ENCODE data around the gene ARHGAP15.
A peak's percentile ranks its signal among the peaks of the same experiment; 100 is the strongest.

ARHGAP15 gene

DNA sequence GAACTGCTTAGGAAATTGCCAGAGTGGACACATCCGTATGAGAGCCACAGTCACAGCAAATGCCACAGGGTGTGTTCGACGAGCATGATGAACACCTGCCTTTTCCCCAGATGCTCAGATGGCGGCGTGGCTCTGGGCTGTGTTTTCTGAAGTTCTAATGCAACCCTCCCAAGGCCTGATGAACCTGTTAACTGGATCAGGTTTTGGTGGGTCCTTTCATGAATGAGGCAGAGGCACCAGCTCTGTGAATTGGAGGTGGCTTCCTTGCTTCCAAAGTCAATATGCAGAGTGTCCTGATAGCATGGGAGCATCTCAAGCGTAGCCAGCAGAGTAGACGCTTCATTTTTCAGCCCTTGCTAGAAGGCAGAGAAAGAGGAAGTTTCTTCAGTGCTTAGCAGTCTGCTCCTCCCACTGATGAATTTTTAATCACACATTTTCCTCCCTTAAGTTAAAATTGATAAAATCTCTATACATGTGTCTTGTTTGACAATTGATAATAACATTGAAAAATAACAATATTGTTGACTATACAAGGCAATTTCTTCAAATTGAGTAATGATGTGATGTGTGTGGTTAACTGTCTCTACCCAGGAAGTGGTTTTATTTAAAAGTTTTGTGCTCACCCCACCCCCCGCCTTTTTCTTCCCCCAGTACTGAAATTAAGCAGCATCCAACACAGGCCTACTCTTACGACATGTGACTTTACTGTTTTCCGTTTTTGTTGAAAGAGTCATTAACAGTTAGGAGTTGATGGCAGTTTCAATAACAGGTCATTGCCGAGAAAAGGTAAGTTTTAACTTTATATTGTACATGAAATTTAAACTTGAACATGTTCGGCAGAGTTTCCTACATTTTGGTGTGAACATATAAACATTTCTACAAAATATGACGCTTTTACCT is at the start of gene ARHGAP15:
Gene ARHGAP15 (plus strand): TSS at position 739 of the 900 bp plus-strand sequence.
- no peak for TF ChIP-seq CTCF (conservative IDR thresholded peaks at IDR 0.05; ENCODE audit: low read depth)
- no peak within 1 kb of the TSS for H3K27ac ChIP-seq
- no peak for DNase-seq (ENCODE audit: low spot score)
- CTCF ChIA-PET, result interaction anchor here (0.6 kb wide), 2 partner anchors 59 to 1187 kb away, joined by 3 read pairs; no protein-coding TSS in a partner anchor
- POLR2A ChIA-PET (ENCODE audit: low non-redundant PET), result no interaction called here

DNA sequence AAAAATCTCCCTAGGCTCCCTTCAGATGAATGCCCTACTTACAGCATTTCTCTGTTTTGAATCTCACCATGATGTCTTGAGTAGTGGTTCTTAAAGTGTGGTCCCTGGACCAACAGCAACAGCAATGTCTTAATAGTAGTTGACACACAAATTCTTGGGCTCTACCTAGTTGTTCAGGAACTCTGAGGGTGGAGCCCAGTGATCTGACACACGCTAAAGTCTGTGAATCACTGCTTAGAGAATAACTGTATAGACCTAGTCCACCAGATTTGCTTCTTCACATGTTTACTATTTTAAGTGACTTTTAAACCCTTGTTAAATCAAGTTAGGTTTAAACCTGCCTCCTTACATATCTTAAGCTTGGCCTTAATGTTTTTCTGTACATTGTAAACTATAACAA is 47.6 kb upstream of the ARHGAP15 start:
- H3K27ac ChIP-seq, result no peak overlapping the region
- CTCF ChIA-PET, result no interaction called here

GRCh38 chr2:143083636-143084035 is 45.6 kb upstream of the ARHGAP15 start:
- DNase-seq (ENCODE audit: low spot score), result peak; percentile 42
- no peak for TF ChIP-seq CTCF (conservative IDR thresholded peaks at IDR 0.05; ENCODE audit: low read depth)
- no peak overlapping the region for H3K27ac ChIP-seq
- POLR2A ChIA-PET (ENCODE audit: low non-redundant PET), result no interaction called here
- CTCF ChIA-PET, result no interaction called here

More for the DNA sequence above, 47.6 kb upstream of the ARHGAP15 start:
- no peak for DNase-seq (ENCODE audit: low spot score)
- POLR2A ChIA-PET (ENCODE audit: low non-redundant PET), result no interaction called here
- no peak for TF ChIP-seq CTCF (conservative IDR thresholded peaks at IDR 0.05; ENCODE audit: low read depth)

GRCh38 chr2:143084462-143084861 is 44.8 kb upstream of the ARHGAP15 start:
- POLR2A ChIA-PET (ENCODE audit: low non-redundant PET), result no interaction called here
- DNase-seq (ENCODE audit: low spot score), result no peak
- H3K27ac ChIP-seq, result no peak overlapping the region
- no peak for TF ChIP-seq CTCF (conservative IDR thresholded peaks at IDR 0.05; ENCODE audit: low read depth)
- CTCF ChIA-PET, result interaction anchor here (0.6 kb wide), 1 partner anchor 324 kb away, joined by 3 read pairs; no protein-coding TSS in a partner anchor

DNA sequence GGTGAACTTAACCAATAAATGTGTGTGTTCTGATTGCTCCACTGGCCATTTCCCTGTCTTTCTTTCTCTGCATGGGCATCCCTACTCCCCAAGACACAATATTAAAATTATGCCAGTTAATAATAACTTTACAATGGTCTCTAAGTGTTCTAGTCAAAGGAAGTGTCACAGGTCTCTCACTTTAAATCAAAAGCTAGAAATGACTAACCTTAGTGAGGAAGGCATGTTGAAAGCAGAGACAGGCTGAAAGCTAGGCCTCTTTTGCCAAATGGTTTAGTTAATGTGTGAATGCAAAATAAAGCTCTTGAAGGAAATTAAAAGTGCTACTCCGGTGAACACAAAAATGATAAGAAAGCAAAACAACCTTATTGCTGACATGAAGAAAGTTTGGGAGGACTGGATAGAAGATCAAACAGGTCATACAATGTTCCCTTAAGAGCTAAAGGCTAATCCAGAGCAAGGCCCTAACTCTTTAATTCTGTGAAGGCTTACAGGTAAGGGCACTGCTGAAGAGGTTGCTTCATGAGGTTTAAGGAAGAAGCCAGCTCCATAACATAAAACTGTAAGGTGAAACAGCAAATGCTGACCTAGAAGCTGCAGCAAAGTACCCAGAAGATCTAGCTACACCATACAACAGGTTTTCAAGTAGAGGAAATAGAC is 44.0 kb upstream of the ARHGAP15 start:
- CTCF ChIA-PET, result no interaction called here
- no peak for TF ChIP-seq CTCF (conservative IDR thresholded peaks at IDR 0.05; ENCODE audit: low read depth)
- DNase-seq (ENCODE audit: low spot score), result no peak
- H3K27ac ChIP-seq, result no peak overlapping the region
- POLR2A ChIA-PET (ENCODE audit: low non-redundant PET), result no interaction called here

DNA sequence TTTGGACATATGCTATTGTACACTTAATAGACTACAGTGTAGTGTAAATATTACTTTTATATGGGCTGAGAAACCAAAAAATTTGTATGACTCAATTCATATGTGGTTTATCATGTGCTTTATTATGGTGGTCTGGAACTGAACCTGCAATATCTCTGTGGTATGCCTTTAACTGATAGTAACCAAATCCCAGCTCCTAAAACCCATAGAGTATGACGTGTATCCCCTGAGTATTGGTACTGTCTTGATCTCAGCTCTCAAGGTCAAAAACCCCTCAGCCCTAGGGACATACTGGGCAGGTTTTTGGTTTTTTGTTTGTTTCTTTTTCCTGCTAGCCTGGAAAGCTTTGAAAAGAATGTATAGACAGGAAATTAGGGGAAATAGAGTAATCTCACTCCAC is 42.2 kb upstream of the ARHGAP15 start:
- H3K27ac ChIP-seq, result no peak overlapping the region
- DNase-seq (ENCODE audit: low spot score), result no peak
- POLR2A ChIA-PET (ENCODE audit: low non-redundant PET), result no interaction called here
- TF ChIP-seq CTCF (conservative IDR thresholded peaks at IDR 0.05; ENCODE audit: low read depth), result no peak
- CTCF ChIA-PET, result no interaction called here

Data from RWPE1 (cell line).